HEK293 (cell line): ENCODE results near the gene MRPS27.

Experiments used
- CTCF ChIA-PET: fragments of 350-600 bp; formaldehyde crosslinking; extraction: SDS; loops from one replicate; lab custom pipeline; 2021; ENCODE audit warnings: antibody characterized with exemption; lab: Yijun Ruan, JAX
- POLR2A ChIA-PET: fragments of 300-600 bp; formaldehyde crosslinking; extraction: SDS; loops from one replicate; lab custom pipeline; 2020; ENCODE audit warnings: antibody characterized with exemption, inconsistent platforms; lab: Yijun Ruan, JAX
- H3K27ac ChIP-seq: fragments of 200-500 bp; sonication (Bioruptor generic); 2 replicates; pipeline ENCODE4 v1.5.1; 2014; ENCODE audit warnings: low read depth, low read length, control low read depth, inconsistent platforms; ENCODE audit errors: extremely low read depth
- H3K36me3 ChIP-seq, 2 experiments: fragments of 200-500 bp in 1 of 2; sonication (Bioruptor generic) in 1 of 2; 1 replicate in 1 of 2; 2 replicates in 1 of 2; pipeline ENCODE4 v1.5.1; 2014 to 2017; ENCODE audit warnings: inconsistent platforms in 2 of 2, low read length in 2 of 2; ENCODE audit not compliant: control insufficient read depth in 2 of 2, insufficient read depth in 1 of 2
- H3K4me1 ChIP-seq: fragments of 200-500 bp; sonication (Bioruptor generic); 2 replicates; pipeline ENCODE4 v1.5.1; 2014; ENCODE audit warnings: mild to moderate bottlenecking, low read length, inconsistent platforms; ENCODE audit not compliant: control insufficient read depth, insufficient read depth
- H3K4me3 ChIP-seq: 2 replicates; pipeline ENCODE4 v1.5.1; 2011; ENCODE audit warnings: low read depth, mild to moderate bottlenecking, control low read depth, low read length, moderate library complexity
- H3K9me3 ChIP-seq: fragments of 200-500 bp; sonication (Bioruptor generic); 2 replicates; pipeline ENCODE4 v1.5.1; 2014; ENCODE audit warnings: low read depth, low read length, inconsistent platforms; ENCODE audit not compliant: control insufficient read depth, insufficient read depth
- BCL11B ChIP-seq: fragments of 450-650 bp; formaldehyde crosslinking; IDR thresholded peaks from 2 replicates; pipeline ENCODE4 v1.5.1; 2016; ENCODE audit warnings: low read depth, missing biosample characterization, missing genetic modification characterization
- FEZF1 ChIP-seq: fragments of 450-650 bp; formaldehyde crosslinking; IDR thresholded peaks from 2 replicates; pipeline ENCODE4 v1.5.1; 2016; ENCODE audit warnings: missing biosample characterization, missing genetic modification characterization
- GFI1B ChIP-seq: fragments of 450-650 bp; formaldehyde crosslinking; IDR thresholded peaks from 2 replicates; pipeline ENCODE4 v1.5.1; 2016; ENCODE audit warnings: missing biosample characterization, missing genetic modification characterization
- HOXA7 ChIP-seq: sonication (generic); formaldehyde crosslinking; IDR thresholded peaks from 2 replicates; pipeline ENCODE4 v1.8.1; 2022; ENCODE audit warnings: missing genetic modification reagents, borderline replicate concordance
- IKZF3 ChIP-seq: fragments of 450-650 bp; IDR thresholded peaks from 2 replicates; pipeline ENCODE4 v1.5.0; 2018; ENCODE audit warnings: missing biosample characterization, mild to moderate bottlenecking, missing genetic modification characterization, moderate library complexity
- MZF1 ChIP-seq: fragments of 450-650 bp; formaldehyde crosslinking; IDR thresholded peaks from 2 replicates; pipeline ENCODE4 v1.5.1; 2017; ENCODE audit warnings: missing biosample characterization, missing genetic modification characterization, borderline replicate concordance
- RBAK ChIP-seq: fragments of 450-650 bp; formaldehyde crosslinking; IDR thresholded peaks from 2 replicates; pipeline ENCODE4 v1.5.1; 2016; ENCODE audit warnings: missing biosample characterization, missing genetic modification characterization
- REPIN1 ChIP-seq: fragments of 450-650 bp; formaldehyde crosslinking; IDR thresholded peaks from 2 replicates; pipeline ENCODE4 v1.5.1; 2017; ENCODE audit warnings: missing biosample characterization, missing genetic modification characterization, low read depth
- SCRT1 ChIP-seq: fragments of 450-650 bp; formaldehyde crosslinking; IDR thresholded peaks from 2 replicates; pipeline ENCODE4 v1.5.1; 2016; ENCODE audit warnings: missing biosample characterization, missing genetic modification characterization, borderline replicate concordance
- SP2 ChIP-seq: fragments of 450-650 bp; formaldehyde crosslinking; IDR thresholded peaks from 2 replicates; pipeline ENCODE4 v1.5.1; 2016; ENCODE audit warnings: missing biosample characterization, missing genetic modification characterization
- TCF7L2 ChIP-seq: IDR thresholded peaks from 2 replicates; pipeline ENCODE4 v1.6.1; 2011; ENCODE audit warnings: low read depth, mild to moderate bottlenecking, inconsistent platforms, low read length, moderate library complexity, borderline replicate concordance
- YY2 ChIP-seq: fragments of 450-650 bp; formaldehyde crosslinking; IDR thresholded peaks from 2 replicates; pipeline ENCODE4 v1.5.1; 2016; ENCODE audit warnings: missing biosample characterization, missing genetic modification characterization
- ZBTB17 ChIP-seq: fragments of 450-650 bp; formaldehyde crosslinking; IDR thresholded peaks from 2 replicates; pipeline ENCODE4 v1.5.1; 2016; ENCODE audit warnings: missing biosample characterization, missing genetic modification characterization
- ZFP69B ChIP-seq: fragments of 450-650 bp; formaldehyde crosslinking; IDR thresholded peaks from 2 replicates; pipeline ENCODE4 v1.5.1; 2016; ENCODE audit warnings: missing biosample characterization, missing genetic modification characterization
- ZNF132 ChIP-seq: fragments of 450-650 bp; formaldehyde crosslinking; IDR thresholded peaks from 2 replicates; pipeline ENCODE4 v1.5.1; 2017; ENCODE audit warnings: missing biosample characterization, missing genetic modification characterization, borderline replicate concordance
- ZNF157 ChIP-seq: fragments of 450-650 bp; formaldehyde crosslinking; IDR thresholded peaks from 2 replicates; pipeline ENCODE4 v1.5.1; 2016; ENCODE audit warnings: missing biosample characterization, missing genetic modification characterization
- ZNF302 ChIP-seq: fragments of 450-650 bp; formaldehyde crosslinking; IDR thresholded peaks from 2 replicates; pipeline ENCODE4 v1.5.1; 2016; ENCODE audit warnings: missing biosample characterization, missing genetic modification characterization, low read depth
- ZNF311 ChIP-seq: fragments of 450-650 bp; formaldehyde crosslinking; IDR thresholded peaks from 2 replicates; pipeline ENCODE4 v1.5.1; 2017; ENCODE audit warnings: missing biosample characterization, missing genetic modification characterization, borderline replicate concordance
- ZNF37A ChIP-seq: fragments of 450-650 bp; IDR thresholded peaks from 2 replicates; pipeline ENCODE4 v1.5.1; 2018; ENCODE audit warnings: missing biosample characterization, missing genetic modification characterization
- ZNF404 ChIP-seq: fragments of 450-650 bp; formaldehyde crosslinking; IDR thresholded peaks from 2 replicates; pipeline ENCODE4 v1.5.1; 2017; ENCODE audit warnings: missing biosample characterization, missing genetic modification characterization
- ZNF510 ChIP-seq: fragments of 450-650 bp; formaldehyde crosslinking; IDR thresholded peaks from 2 replicates; pipeline ENCODE4 v1.5.1; 2018; ENCODE audit warnings: mild to moderate bottlenecking, missing genetic modification characterization, missing biosample characterization; ENCODE audit not compliant: insufficient replicate concordance
- ZNF626 ChIP-seq: fragments of 450-650 bp; sonication (Bioruptor Pico); formaldehyde crosslinking; IDR thresholded peaks from 2 replicates; pipeline ENCODE4 v1.5.1; 2018; ENCODE audit warnings: missing biosample characterization, missing genetic modification characterization, inconsistent platforms
- ZNF654 ChIP-seq: fragments of 450-650 bp; formaldehyde crosslinking; IDR thresholded peaks from 2 replicates; pipeline ENCODE4 v1.5.1; 2016; ENCODE audit warnings: low read depth, missing biosample characterization, missing genetic modification characterization
- ZNF768 ChIP-seq: fragments of 450-650 bp; formaldehyde crosslinking; IDR thresholded peaks from 2 replicates; pipeline ENCODE4 v1.5.1; 2018; ENCODE audit warnings: missing biosample characterization, mild to moderate bottlenecking, missing genetic modification characterization
- ZNF776 ChIP-seq: fragments of 450-650 bp; formaldehyde crosslinking; IDR thresholded peaks from 2 replicates; pipeline ENCODE4 v1.5.0; 2017; ENCODE audit warnings: missing biosample characterization, missing genetic modification characterization, borderline replicate concordance
- ZNF777 ChIP-seq: fragments of 450-650 bp; formaldehyde crosslinking; IDR thresholded peaks from 2 replicates; pipeline ENCODE4 v1.5.1; 2017; ENCODE audit warnings: missing biosample characterization, missing genetic modification characterization, borderline replicate concordance
- ZNF792 ChIP-seq: fragments of 450-650 bp; formaldehyde crosslinking; IDR thresholded peaks from 2 replicates; pipeline ENCODE4 v1.5.1; 2016; ENCODE audit warnings: missing biosample characterization, missing genetic modification characterization
- ZSCAN16 ChIP-seq: fragments of 450-650 bp; formaldehyde crosslinking; IDR thresholded peaks from 2 replicates; pipeline ENCODE4 v1.5.1; 2016; ENCODE audit warnings: missing biosample characterization, missing genetic modification characterization
- ZSCAN30 ChIP-seq: fragments of 450-650 bp; IDR thresholded peaks from 2 replicates; pipeline ENCODE4 v1.5.1; 2018; ENCODE audit warnings: missing biosample characterization, mild to moderate bottlenecking, missing genetic modification characterization, moderate library complexity
- ZXDB ChIP-seq: fragments of 450-650 bp; formaldehyde crosslinking; IDR thresholded peaks from 2 replicates; pipeline ENCODE4 v1.5.1; 2016; ENCODE audit warnings: missing biosample characterization, missing genetic modification characterization
- TF ChIP-seq, protein P1 (sequence below): fragments of 450-650 bp; formaldehyde crosslinking; IDR thresholded peaks from 2 replicates; pipeline ENCODE4 v1.5.1; 2016; ENCODE audit warnings: missing biosample characterization, missing genetic modification characterization
- TF ChIP-seq, protein P2 (sequence below): fragments of 450-650 bp; formaldehyde crosslinking; IDR thresholded peaks from 2 replicates; pipeline ENCODE4 v1.5.1; 2016; ENCODE audit warnings: missing biosample characterization, missing genetic modification characterization
- TF ChIP-seq, protein P3 (sequence below): fragments of 450-650 bp; formaldehyde crosslinking; optimal IDR thresholded peaks from 2 replicates; pipeline ENCODE3; 2016; ENCODE audit warnings: missing biosample characterization, mild to moderate bottlenecking, missing genetic modification characterization
- TF ChIP-seq, protein P4 (sequence below): fragments of 450-650 bp; formaldehyde crosslinking; IDR thresholded peaks from 2 replicates; pipeline ENCODE4 v1.5.1; 2016; ENCODE audit warnings: missing biosample characterization, missing genetic modification characterization

The MRPS27 gene

DNA sequence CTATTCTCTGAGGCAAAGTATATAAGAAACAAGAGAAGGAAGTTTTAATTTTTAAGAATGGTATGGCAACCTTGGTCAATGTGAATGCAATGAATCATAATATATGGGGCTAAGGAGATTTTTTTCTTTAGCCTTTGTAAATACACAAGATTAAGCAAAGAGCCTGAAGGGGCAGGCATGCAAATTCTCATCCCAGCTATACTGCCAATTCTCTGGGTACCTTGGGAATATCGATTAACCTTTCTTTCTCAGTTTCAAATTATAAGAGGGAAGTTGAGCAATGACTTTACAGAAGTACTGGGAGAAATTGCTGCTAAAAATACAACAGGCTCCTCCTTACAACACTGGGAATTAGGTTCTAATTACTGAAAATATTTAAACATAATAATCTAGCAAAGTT lies 97.5 kb downstream of the MRPS27 start:
- Histone ChIP-seq H3K36me3 (peaks cover 13 to 96% of the 10 kb centered on the region in 2 experiments), H3K9me3 (no peaks in the 10 kb centered on the region), H3K27ac (no peak overlapping the region)
- CTCF ChIA-PET: no interaction called here
- no peak for TF ChIP-seq BCL11B (tag by site-specific recombination)
- no peak for TF ChIP-seq YY2 (tag by site-specific recombination)
- no peak for TF ChIP-seq ZFP69B (tag by site-specific recombination)
- no peak for TF ChIP-seq ZNF776
- TF ChIP-seq ZNF510: no peak
- TF ChIP-seq ZNF157 (tag by site-specific recombination): no peak
- no peak for TF ChIP-seq ZNF654 (tag by site-specific recombination)
- no peak for TF ChIP-seq ZSCAN30
- TF ChIP-seq HOXA7: no peak
- TF ChIP-seq RBAK (tag by site-specific recombination): no peak
- TF ChIP-seq ZSCAN16 (tag by site-specific recombination): no peak
- TF ChIP-seq REPIN1 (tag by site-specific recombination): no peak
- TF ChIP-seq ZNF768 (tag by site-specific recombination): no peak
- TF ChIP-seq ZXDB (tag by site-specific recombination): no peak
- TF ChIP-seq ZNF302 (tag by site-specific recombination): no peak
- no peak for TF ChIP-seq SCRT1
- TF ChIP-seq, protein P1, sequence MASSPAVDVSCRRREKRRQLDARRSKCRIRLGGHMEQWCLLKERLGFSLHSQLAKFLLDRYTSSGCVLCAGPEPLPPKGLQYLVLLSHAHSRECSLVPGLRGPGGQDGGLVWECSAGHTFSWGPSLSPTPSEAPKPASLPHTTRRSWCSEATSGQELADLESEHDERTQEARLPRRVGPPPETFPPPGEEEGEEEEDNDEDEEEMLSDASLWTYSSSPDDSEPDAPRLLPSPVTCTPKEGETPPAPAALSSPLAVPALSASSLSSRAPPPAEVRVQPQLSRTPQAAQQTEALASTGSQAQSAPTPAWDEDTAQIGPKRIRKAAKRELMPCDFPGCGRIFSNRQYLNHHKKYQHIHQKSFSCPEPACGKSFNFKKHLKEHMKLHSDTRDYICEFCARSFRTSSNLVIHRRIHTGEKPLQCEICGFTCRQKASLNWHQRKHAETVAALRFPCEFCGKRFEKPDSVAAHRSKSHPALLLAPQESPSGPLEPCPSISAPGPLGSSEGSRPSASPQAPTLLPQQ (tag by site-specific recombination): no peak
- no peak for TF ChIP-seq ZNF404
- TF ChIP-seq, all 188 proteins: peak for 0
- Histone ChIP-seq H3K4me3 (no peak overlapping the region), H3K4me1 (no peaks in the 10 kb centered on the region)
- POLR2A ChIA-PET: no interaction called here

DNA sequence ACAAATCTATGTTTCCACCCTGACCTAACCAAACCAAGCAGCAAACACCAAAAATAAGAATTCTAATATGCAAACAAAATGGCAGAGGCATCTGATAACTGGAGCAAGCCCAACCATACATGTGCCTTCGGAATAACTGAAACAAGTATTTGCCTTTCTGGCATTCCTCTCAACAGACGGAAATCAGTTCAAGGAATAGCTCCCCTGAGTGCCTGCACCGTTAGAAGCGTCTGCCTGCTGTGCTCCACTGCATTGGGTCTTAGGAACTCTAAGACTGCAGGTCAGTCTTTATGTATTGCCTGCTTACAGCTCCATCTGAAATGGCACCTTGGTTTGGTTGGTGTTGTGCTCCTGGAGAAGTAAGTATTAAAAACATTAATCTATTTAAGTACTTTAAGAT lies 98.5 kb downstream of the MRPS27 start:
- Histone ChIP-seq H3K9me3 (no peaks in the 10 kb centered on the region), H3K27ac (no peak overlapping the region), H3K36me3 (peaks cover 13 to 96% of the 10 kb centered on the region in 2 experiments), H3K4me3 (no peak overlapping the region), H3K4me1 (no peaks in the 10 kb centered on the region)
- POLR2A ChIA-PET: no interaction called here
- CTCF ChIA-PET: no interaction called here
- TF ChIP-seq ZNF37A (no peak), TCF7L2 (no peak), FEZF1 (tag by site-specific recombination) (no peak), ZNF792 (tag by site-specific recombination) (no peak), SCRT1 (no peak), ZNF132 (tag by site-specific recombination) (no peak), ZNF626 (tag by site-specific recombination) (no peak), ZBTB17 (no peak), IKZF3 (tag by site-specific recombination) (no peak), ZNF777 (tag by site-specific recombination) (no peak), SP2 (tag by site-specific recombination) (no peak), MZF1 (tag by site-specific recombination) (no peak), ZNF311 (tag by site-specific recombination) (no peak), GFI1B (no peak)
- TF ChIP-seq, protein P2, sequence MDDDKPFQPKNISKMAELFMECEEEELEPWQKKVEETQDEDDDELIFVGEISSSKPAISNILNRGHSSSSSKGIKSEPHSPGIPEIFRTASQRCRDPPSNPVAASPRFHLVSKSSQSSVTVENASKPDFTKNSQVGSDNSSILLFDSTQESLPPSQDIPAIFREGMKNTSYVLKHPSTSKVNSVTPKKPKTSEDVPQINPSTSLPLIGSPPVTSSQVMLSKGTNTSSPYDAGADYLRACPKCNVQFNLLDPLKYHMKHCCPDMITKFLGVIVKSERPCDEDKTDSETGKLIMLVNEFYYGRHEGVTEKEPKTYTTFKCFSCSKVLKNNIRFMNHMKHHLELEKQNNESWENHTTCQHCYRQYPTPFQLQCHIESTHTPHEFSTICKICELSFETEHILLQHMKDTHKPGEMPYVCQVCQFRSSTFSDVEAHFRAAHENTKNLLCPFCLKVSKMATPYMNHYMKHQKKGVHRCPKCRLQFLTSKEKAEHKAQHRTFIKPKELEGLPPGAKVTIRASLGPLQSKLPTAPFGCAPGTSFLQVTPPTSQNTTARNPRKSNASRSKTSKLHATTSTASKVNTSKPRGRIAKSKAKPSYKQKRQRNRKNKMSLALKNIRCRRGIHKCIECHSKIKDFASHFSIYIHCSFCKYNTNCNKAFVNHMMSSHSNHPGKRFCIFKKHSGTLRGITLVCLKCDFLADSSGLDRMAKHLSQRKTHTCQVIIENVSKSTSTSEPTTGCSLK (tag by site-specific recombination): no peak
- TF ChIP-seq, protein P3, sequence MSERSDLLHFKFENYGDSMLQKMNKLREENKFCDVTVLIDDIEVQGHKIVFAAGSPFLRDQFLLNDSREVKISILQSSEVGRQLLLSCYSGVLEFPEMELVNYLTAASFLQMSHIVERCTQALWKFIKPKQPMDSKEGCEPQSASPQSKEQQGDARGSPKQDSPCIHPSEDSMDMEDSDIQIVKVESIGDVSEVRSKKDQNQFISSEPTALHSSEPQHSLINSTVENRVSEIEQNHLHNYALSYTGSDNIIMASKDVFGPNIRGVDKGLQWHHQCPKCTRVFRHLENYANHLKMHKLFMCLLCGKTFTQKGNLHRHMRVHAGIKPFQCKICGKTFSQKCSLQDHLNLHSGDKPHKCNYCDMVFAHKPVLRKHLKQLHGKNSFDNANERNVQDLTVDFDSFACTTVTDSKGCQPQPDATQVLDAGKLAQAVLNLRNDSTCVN (tag by site-specific recombination): no peak
- TF ChIP-seq, protein P4, sequence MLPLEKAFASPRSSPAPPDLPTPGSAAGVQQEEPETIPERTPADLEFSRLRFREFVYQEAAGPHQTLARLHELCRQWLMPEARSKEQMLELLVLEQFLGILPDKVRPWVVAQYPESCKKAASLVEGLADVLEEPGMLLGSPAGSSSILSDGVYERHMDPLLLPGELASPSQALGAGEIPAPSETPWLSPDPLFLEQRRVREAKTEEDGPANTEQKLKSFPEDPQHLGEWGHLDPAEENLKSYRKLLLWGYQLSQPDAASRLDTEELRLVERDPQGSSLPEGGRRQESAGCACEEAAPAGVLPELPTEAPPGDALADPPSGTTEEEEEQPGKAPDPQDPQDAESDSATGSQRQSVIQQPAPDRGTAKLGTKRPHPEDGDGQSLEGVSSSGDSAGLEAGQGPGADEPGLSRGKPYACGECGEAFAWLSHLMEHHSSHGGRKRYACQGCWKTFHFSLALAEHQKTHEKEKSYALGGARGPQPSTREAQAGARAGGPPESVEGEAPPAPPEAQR (tag by site-specific recombination): no peak
